ENCODE measurements around the gene RMND5B. TPM values are rescaled to one million over a fixed set of nuclear protein-coding genes. Genes with fewer than 3 reads are reported as not detected.

Gene RMND5B
- total RNA-seq, 1 donor from 2014 or later, result 25.3 TPM

GRCh38 chr5:178116143-178116885, 14.5 kb upstream of the RMND5B start:
- peaks cover 10% of the 10 kb centered on the region for H3K27me3 Mint-ChIP-seq (ENCODE audit: insufficient read depth, low read depth)
- peak overlapping the region; percentile 99 for H3K27ac Mint-ChIP-seq
- Histone ChIP-seq H2AFZ (replicated peaks) (no peak overlapping the region), H3K79me2 (ENCODE audit: low read depth) (peaks cover 43% of the 10 kb centered on the region), H3K27me3 (peaks cover 12% of the 10 kb centered on the region), H3K4me1 (peaks cover 29% of the 10 kb centered on the region), H3K4me3 (peak overlapping the region; percentile 77), H3K9ac (no peak overlapping the region), H3K27ac (peak overlapping the region; percentile 96), H4K20me1 (ENCODE audit: low read depth) (peaks cover 31% of the 10 kb centered on the region), H3K4me2 (peak overlapping the region; percentile 99), H3F3A (ENCODE audit: low read depth) (peaks cover 45% of the 10 kb centered on the region), H3K36me3 (no peaks in the 10 kb centered on the region), H3K9me3 (ENCODE audit: low read depth) (no peaks in the 10 kb centered on the region)
- H3K36me3 Mint-ChIP-seq, result no peaks in the 10 kb centered on the region
- peak; percentile 89 for DNase-seq (ENCODE audit: low spot score)
- peak overlapping the region; percentile 95 for H3K4me3 Mint-ChIP-seq
- no peaks in the 10 kb centered on the region for H3K9me3 Mint-ChIP-seq
- TF ChIP-seq EZH2phosphoT487 (IDR thresholded peaks at IDR 0.05) (no peak), EZH2 (IDR thresholded peaks at IDR 0.05) (no peak), CTCF (IDR thresholded peaks at IDR 0.05) (no peak)
- peaks cover 33% of the 10 kb centered on the region for H3K4me1 Mint-ChIP-seq

GRCh38 chr5:178117923-178118701, 12.7 kb upstream of the RMND5B start:
- no peaks in the 10 kb centered on the region for H3K9me3 Mint-ChIP-seq
- Histone ChIP-seq H4K20me1 (ENCODE audit: low read depth) (peaks cover 35% of the 10 kb centered on the region), H3K27me3 (no peaks in the 10 kb centered on the region), H3K4me1 (peaks cover 29% of the 10 kb centered on the region), H2AFZ (replicated peaks) (no peak overlapping the region), H3K27ac (no peak overlapping the region), H3K79me2 (ENCODE audit: low read depth) (peaks cover 38% of the 10 kb centered on the region), H3K4me3 (no peak overlapping the region), H3K36me3 (no peaks in the 10 kb centered on the region), H3K4me2 (no peak overlapping the region), H3K9me3 (ENCODE audit: low read depth) (no peaks in the 10 kb centered on the region), H3K9ac (no peak overlapping the region), H3F3A (ENCODE audit: low read depth) (peaks cover 36% of the 10 kb centered on the region)
- H3K4me3 Mint-ChIP-seq, result no peak overlapping the region
- TF ChIP-seq EZH2phosphoT487 (IDR thresholded peaks at IDR 0.05) (no peak), EZH2 (IDR thresholded peaks at IDR 0.05) (no peak), CTCF (IDR thresholded peaks at IDR 0.05) (no peak)
- H3K27ac Mint-ChIP-seq, result no peak overlapping the region
- peaks cover 29% of the 10 kb centered on the region for H3K4me1 Mint-ChIP-seq
- H3K27me3 Mint-ChIP-seq (ENCODE audit: insufficient read depth, low read depth), result peaks cover 3% of the 10 kb centered on the region
- no peaks in the 10 kb centered on the region for H3K36me3 Mint-ChIP-seq
- no peak for DNase-seq (ENCODE audit: low spot score)

GRCh38 chr5:178119915-178120606, 10.8 kb upstream of the RMND5B start:
- Histone ChIP-seq H3K27ac (no peak overlapping the region), H3K4me2 (no peak overlapping the region), H3K36me3 (no peaks in the 10 kb centered on the region), H3K79me2 (ENCODE audit: low read depth) (peaks cover 24% of the 10 kb centered on the region), H3K9ac (no peak overlapping the region), H2AFZ (replicated peaks) (no peak overlapping the region), H3K27me3 (no peaks in the 10 kb centered on the region), H3K4me1 (peaks cover 18% of the 10 kb centered on the region), H3F3A (ENCODE audit: low read depth) (peaks cover 22% of the 10 kb centered on the region), H3K4me3 (no peak overlapping the region), H4K20me1 (ENCODE audit: low read depth) (peaks cover 24% of the 10 kb centered on the region), H3K9me3 (ENCODE audit: low read depth) (no peaks in the 10 kb centered on the region)
- peaks cover 7% of the 10 kb centered on the region for H3K27me3 Mint-ChIP-seq (ENCODE audit: insufficient read depth, low read depth)
- no peak for DNase-seq (ENCODE audit: low spot score)
- peaks cover under 1% of the 10 kb centered on the region for H3K36me3 Mint-ChIP-seq
- H3K27ac Mint-ChIP-seq, result no peak overlapping the region
- no peaks in the 10 kb centered on the region for H3K9me3 Mint-ChIP-seq
- no peak overlapping the region for H3K4me3 Mint-ChIP-seq
- TF ChIP-seq EZH2 (IDR thresholded peaks at IDR 0.05) (no peak), EZH2phosphoT487 (IDR thresholded peaks at IDR 0.05) (no peak), CTCF (IDR thresholded peaks at IDR 0.05) (no peak)
- H3K4me1 Mint-ChIP-seq, result peaks cover 24% of the 10 kb centered on the region
